Activated naive CD8-positive, alpha-beta T cell treated with anti-CD3 and anti-CD28 coated beads, Interleukin-2, amount 50 U/mL, for 24 hours (primary cell): ENCODE measurements around the gene HNRNPA2B1.

Source experiments
- ATAC-seq: fragments of 150-1000 bp; cut with Tn5 transposase; one replicate; pipeline ENCODE4 v1.10.0; 2021
- DNase-seq: peaks from one replicate; pipeline ENCODE4 v3.0.0; 2021
- H3K27ac Mint-ChIP-seq: one replicate; pipeline ENCODE4 v1.8.0; 2021; ENCODE audit warnings: mild to moderate bottlenecking, mixed read lengths
- H3K27me3 Mint-ChIP-seq: one replicate; pipeline ENCODE4 v1.8.0; 2021; ENCODE audit warnings: mixed read lengths
- H3K36me3 Mint-ChIP-seq: one replicate; pipeline ENCODE4 v1.8.0; 2021; ENCODE audit warnings: low read depth, mixed read lengths
- H3K4me1 Mint-ChIP-seq: one replicate; pipeline ENCODE4 v1.8.0; 2021; ENCODE audit warnings: mixed read lengths
- H3K4me3 Mint-ChIP-seq: one replicate; pipeline ENCODE4 v1.8.0; 2021; ENCODE audit warnings: mild to moderate bottlenecking, moderate library complexity, mixed read lengths
- H3K9me3 Mint-ChIP-seq: one replicate; pipeline ENCODE4 v1.8.0; 2021; ENCODE audit warnings: mixed read lengths

The HNRNPA2B1 gene

GRCh38 chr7:26143298-26144048 lies 57.1 kb downstream of the HNRNPA2B1 start:
- Mint-ChIP-seq H3K4me3 (no peak overlapping the region), H3K36me3 (no peaks in the 10 kb centered on the region), H3K27me3 (no peaks in the 10 kb centered on the region), H3K27ac (no peak overlapping the region), H3K4me1 (no peaks in the 10 kb centered on the region), H3K9me3 (no peaks in the 10 kb centered on the region)
- ATAC-seq (no peak), DNase-seq (no peak)

- H3K27me3 Mint-ChIP-seq = no peaks in the 10 kb centered on the region
- H3K27ac Mint-ChIP-seq = no peak overlapping the region
- DNase-seq (no peak), ATAC-seq (no peak)
- H3K36me3 Mint-ChIP-seq = no peaks in the 10 kb centered on the region
- no peak overlapping the region for H3K4me3 Mint-ChIP-seq
- no peaks in the 10 kb centered on the region for H3K4me1 Mint-ChIP-seq
- no peaks in the 10 kb centered on the region for H3K9me3 Mint-ChIP-seq
Observed at GRCh38 chr7:26141077-26141476, 59.5 kb downstream of the HNRNPA2B1 start.

GRCh38 chr7:26140380-26140779 lies 60.2 kb downstream of the HNRNPA2B1 start:
- Mint-ChIP-seq H3K27me3 (no peaks in the 10 kb centered on the region), H3K9me3 (no peaks in the 10 kb centered on the region), H3K27ac (no peak overlapping the region), H3K4me3 (no peak overlapping the region), H3K36me3 (no peaks in the 10 kb centered on the region), H3K4me1 (no peaks in the 10 kb centered on the region)
- ATAC-seq = no peak
- DNase-seq = no peak
